HG03469 (cell line): ENCODE measurements around the gene PRTFDC1.

Source experiments
- ATAC-seq: cut with Tn5 transposase; IDR thresholded peaks from one replicate; pipeline ENCODE4 v1.9.1; 2021; ENCODE audit warnings: mild to moderate bottlenecking, moderate library complexity, moderate number of reproducible peaks; ENCODE audit not compliant: unreplicated experiment

Gene PRTFDC1

GRCh38 chr10:24804956-24805355 is 147.4 kb downstream of the PRTFDC1 start:
- ATAC-seq: no peak

DNA sequence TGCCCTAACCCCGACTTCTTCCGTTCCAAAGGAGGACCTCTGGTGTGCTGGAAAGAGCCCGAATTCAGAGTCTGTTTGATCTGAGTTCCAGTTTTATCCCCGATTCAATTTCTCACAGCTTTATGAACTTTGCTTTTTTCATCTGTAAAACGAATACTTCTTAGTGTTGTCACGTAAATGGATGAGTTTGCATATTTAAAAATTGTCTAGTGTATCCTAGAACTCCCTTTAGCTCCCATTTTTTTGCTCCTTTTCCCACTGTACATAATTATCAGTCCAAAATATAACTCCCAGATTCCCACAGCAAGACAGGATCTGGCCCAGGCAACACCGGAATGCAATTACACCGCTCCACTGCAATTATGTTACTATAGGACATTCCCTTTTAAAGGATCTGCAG is 148.0 kb downstream of the PRTFDC1 start:
- no peak for ATAC-seq

- no peak for ATAC-seq
Measured at GRCh38 chr10:24802378-24802777, 150.0 kb downstream of the PRTFDC1 start.

DNA sequence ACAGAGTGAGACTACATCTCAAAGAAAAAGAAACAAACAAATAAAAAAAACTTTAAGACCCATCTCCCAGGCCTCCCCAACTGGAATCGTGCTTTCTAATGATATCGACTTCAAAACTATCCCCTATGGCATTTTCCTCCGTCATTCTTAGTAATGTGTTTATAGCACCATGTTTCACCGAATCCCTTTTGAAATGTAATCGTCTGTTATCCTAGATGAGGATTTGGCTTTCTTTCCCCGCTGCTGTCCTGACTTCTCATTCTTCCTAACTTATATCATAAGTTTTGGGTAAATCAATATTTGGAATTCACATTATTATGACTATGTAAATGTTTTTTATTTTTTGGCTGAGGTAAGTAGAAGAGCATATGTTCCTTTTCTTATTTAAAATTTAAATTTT is 151.5 kb downstream of the PRTFDC1 start:
- ATAC-seq: no peak
